ENCODE data around the gene HARS1.

- TF ChIP-seq, protein P1, sequence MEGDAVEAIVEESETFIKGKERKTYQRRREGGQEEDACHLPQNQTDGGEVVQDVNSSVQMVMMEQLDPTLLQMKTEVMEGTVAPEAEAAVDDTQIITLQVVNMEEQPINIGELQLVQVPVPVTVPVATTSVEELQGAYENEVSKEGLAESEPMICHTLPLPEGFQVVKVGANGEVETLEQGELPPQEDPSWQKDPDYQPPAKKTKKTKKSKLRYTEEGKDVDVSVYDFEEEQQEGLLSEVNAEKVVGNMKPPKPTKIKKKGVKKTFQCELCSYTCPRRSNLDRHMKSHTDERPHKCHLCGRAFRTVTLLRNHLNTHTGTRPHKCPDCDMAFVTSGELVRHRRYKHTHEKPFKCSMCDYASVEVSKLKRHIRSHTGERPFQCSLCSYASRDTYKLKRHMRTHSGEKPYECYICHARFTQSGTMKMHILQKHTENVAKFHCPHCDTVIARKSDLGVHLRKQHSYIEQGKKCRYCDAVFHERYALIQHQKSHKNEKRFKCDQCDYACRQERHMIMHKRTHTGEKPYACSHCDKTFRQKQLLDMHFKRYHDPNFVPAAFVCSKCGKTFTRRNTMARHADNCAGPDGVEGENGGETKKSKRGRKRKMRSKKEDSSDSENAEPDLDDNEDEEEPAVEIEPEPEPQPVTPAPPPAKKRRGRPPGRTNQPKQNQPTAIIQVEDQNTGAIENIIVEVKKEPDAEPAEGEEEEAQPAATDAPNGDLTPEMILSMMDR (IDR thresholded peaks at IDR 0.05) = no peak
- TF ChIP-seq POLR2AphosphoS5 (IDR thresholded peaks at IDR 0.05; ENCODE audit: low read depth, low read length) = no peak
- TF ChIP-seq, protein P2, sequence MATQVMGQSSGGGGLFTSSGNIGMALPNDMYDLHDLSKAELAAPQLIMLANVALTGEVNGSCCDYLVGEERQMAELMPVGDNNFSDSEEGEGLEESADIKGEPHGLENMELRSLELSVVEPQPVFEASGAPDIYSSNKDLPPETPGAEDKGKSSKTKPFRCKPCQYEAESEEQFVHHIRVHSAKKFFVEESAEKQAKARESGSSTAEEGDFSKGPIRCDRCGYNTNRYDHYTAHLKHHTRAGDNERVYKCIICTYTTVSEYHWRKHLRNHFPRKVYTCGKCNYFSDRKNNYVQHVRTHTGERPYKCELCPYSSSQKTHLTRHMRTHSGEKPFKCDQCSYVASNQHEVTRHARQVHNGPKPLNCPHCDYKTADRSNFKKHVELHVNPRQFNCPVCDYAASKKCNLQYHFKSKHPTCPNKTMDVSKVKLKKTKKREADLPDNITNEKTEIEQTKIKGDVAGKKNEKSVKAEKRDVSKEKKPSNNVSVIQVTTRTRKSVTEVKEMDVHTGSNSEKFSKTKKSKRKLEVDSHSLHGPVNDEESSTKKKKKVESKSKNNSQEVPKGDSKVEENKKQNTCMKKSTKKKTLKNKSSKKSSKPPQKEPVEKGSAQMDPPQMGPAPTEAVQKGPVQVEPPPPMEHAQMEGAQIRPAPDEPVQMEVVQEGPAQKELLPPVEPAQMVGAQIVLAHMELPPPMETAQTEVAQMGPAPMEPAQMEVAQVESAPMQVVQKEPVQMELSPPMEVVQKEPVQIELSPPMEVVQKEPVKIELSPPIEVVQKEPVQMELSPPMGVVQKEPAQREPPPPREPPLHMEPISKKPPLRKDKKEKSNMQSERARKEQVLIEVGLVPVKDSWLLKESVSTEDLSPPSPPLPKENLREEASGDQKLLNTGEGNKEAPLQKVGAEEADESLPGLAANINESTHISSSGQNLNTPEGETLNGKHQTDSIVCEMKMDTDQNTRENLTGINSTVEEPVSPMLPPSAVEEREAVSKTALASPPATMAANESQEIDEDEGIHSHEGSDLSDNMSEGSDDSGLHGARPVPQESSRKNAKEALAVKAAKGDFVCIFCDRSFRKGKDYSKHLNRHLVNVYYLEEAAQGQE (IDR thresholded peaks at IDR 0.05; ENCODE audit: insufficient read depth in 1 of 2, low read depth in 2 of 2, low read length in 1 of 2) = no peak
- no peak for TF ChIP-seq SIN3A (IDR thresholded peaks at IDR 0.05; ENCODE audit: borderline replicate concordance, insufficient read depth, low read depth, low read length)
Measured at GRCh38 chr5:140733098-140733497, 41.9 kb upstream of the HARS1 start.
